Activated CD8-positive, alpha-beta memory T cell treated with anti-CD3 and anti-CD28 coated beads, Interleukin-2, amount 50 U/mL, for 48 hours (primary cell): ENCODE data around the gene CCL16.
"Not testable (repeated sequence)": the region's sequence is repeated elsewhere in the genome, so short reads cannot be mapped to it uniquely, and the experiment has no call there.

Experiments used
- DNase-seq: peaks from one replicate; pipeline ENCODE4 v3.0.0-alpha.2; 2020

CCL16 gene

DNA sequence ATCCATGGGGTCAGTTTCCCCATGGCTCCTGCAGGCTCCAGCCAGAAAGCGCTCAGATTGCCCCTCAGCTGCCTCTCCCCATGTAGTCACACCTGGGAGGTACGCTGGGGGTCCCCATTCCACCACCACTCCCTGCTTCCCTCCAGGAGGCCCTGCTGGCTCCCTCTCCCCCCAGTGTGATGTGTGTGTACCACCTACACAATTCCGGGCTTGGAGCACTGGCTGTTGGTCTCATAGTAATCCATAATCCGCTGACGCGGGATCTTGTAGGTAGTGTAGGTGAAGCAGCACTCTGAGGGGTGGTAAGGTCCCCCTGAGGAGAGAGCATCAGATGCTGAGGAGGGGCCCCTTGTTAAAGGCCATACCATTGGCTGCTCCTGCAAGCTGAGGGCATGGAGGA lies 2.8 kb upstream of the CCL16 start:
- no peak for DNase-seq

DNA sequence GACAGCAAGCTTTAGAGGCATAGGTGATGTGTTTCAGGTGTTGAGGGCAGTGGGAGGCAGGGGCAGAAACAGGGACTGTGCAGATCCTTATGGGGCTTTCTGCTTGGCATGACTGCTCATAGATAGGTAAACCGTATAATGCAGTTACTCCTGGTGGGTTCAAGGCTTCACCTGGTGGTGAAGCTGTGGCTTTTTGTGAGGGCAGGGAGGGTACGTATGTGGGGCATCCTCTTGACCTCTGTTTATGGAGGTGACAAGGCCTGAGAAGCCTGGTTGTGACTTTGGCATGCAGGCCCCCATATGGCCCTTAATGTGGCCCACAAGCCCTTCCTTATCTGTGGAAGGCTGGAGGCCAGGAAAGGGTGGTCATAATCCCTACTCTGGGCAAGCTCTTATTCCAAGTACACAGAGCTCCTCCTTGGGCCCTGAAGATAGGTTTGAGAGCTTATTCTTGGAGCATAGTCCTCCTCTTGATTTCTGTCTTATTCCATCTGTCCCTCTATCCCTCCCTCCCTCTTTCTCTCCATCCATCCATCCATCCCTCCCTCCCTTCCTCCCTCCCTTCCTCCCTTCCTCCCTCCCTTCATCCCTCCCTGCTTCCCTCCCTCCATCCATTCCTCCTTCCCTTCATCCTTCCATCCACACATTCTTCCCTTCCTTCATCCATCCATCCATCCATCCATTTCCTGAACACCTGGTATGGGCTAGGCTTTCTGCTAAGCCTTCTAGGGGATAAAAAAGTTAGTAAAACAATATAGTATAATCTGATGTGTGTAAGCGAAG lies 1.3 kb upstream of the CCL16 start:
- no peak for DNase-seq

DNA sequence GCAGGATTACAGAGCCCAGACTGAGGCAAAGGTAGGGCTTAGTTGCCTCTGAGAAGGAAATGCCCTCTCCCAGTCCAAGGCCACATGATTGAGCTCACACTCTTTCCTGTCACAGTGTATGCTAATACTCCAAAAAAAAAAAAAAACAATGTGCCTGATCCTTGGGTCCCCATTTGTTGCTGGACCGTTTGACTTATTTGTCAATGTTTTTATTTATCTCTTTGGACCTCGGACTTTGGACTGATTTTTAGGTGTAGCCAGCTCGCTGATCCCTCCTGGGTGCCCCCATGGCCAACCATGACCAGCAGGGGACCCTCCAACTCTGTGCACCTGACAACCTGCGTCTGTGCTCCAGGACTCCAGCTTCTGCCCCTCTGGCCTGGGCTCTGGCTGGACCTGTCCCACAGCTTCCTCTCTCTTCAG lies 622 bp upstream of the CCL16 start:
- no peak for DNase-seq

DNA sequence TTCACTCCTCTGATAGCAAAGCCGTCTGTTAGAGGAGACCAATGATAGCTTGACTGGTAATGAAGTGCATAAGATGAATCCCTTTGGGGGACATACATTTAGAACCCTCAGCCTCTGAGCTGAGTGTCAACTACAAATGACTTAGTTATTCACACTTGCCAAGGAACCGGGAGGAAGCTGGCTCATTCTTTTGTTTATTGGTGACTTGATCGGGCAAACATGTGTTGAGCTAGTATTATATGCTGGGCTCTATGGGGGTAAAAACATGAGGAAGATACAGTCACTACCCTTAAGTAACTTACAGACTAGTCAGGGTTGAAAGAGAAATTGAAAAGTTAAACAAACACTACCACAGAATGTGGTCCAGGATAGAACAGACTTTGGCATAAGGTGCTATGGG lies 3.0 kb downstream of the CCL16 start:
- no peak for DNase-seq

DNA sequence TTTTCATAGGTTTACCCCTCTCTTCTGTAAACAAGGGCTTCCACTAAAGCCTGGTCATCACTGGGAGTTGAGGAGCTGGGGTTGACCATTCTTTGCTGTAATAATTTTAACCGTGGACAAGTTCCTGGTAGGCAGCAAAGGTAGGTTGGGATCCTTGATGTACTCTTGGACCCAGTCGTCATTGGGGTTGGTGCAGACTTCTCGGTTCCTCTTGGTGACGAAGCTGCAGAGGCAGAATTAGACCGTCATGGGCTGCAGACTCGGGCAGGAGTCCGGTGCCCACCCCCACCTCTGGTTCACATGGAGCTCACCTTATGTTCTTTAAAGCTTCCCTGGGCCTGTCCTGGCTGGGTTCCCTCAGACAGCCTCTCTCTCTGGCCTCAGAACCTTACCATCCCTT lies 3.8 kb downstream of the CCL16 start:
- DNase-seq: no peak

DNA sequence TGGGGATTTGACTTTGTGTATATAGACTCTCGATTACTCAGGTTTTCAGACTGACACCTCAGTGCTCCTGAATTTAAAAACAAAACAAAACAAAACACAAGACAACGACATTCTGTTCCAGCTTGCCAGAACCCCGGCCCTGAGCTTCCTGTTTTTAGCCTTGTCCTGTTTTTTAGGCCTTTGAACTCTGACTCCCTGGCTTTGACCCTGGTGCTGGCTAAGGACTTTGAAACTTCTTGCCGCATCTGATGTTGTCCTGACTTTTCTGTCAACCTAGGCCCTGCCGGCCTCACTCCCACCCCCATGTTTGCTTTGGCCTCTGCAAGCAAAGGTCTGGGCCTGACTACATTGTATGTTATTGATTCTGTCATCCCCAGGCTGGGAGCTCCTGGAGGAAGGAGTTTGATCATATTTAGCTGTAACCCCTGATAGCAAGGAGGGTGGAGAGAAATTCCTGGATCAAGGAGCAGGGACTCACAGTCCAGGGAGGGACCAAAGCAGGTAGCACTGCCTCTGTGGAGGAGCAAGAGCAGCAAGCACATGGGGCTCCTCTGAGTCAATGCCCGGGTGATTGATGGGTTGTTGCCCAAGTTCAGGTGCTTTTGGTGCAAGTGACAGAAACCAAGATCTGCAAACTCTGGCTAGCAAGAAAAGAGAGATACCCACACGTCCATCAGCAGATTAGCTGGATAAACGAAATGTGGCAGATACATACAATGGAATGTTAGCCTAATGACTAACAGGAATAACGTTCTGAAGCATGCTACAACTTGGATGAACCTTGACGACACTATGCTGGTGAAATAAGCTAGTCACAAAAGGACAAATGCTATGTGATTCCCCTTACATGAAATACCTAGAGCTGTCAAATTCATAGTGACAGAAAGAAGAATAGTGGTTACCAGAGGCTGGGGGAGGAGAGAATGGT lies 7.7 kb downstream of the CCL16 start:
- no peak for DNase-seq

DNA sequence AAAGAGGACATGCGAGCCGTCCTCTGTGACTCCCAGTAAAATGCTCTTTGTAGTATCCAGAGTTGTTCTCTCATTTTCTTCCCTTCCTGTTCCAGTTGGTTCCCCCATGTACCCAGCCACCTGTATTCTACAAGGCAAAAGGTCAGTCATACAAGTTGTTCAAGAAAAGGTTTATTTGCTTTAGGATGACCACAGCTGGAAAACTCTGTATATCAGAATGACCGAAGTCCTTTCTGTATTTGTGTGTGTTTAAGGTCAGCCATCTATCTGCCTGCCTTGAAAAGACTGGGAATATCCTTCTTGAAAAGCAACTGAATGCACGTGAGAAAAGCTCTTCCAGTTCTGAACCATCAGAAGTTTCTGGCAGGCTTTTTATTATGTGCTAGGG lies 8.4 kb downstream of the CCL16 start:
- no peak for DNase-seq

DNA sequence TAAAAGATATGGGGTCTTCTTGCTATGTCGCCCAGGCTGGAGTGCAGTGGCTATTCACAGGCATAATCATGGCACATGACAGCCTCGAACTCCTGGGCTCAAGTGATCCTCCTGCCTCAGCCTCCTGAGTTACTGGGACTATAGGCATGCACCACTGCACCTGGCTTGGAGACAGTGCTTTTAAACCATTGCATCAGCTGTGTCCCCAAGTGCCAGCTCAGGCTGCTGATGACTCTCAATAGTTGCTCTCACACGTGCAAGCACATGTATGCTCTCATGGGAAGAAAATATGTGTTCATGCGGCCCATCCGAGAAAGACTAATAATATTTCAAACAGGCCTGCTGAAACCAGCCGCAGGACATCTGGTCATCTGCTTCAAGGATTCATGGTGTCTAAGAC lies 8.8 kb downstream of the CCL16 start:
- no peak for DNase-seq

DNA sequence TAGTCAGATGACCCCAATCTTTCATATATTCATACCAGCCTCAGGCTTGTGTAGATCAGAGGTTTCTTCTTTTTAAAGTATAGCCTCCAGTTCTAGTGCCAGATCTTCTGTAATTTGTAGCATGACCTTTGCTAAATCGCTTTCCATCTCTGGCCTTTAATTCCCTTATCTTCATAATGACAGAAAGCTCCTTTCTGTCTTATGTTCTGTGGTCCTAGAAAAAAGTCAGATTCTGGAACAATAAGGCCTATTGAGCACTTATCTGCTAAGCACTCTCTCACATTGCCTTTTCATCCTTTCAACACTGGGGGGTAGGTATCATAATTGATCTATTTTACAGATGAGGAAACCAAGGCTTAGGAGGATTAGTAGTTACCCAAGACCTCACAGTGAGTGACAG lies 9.2 kb downstream of the CCL16 start:
- no peak for DNase-seq

DNA sequence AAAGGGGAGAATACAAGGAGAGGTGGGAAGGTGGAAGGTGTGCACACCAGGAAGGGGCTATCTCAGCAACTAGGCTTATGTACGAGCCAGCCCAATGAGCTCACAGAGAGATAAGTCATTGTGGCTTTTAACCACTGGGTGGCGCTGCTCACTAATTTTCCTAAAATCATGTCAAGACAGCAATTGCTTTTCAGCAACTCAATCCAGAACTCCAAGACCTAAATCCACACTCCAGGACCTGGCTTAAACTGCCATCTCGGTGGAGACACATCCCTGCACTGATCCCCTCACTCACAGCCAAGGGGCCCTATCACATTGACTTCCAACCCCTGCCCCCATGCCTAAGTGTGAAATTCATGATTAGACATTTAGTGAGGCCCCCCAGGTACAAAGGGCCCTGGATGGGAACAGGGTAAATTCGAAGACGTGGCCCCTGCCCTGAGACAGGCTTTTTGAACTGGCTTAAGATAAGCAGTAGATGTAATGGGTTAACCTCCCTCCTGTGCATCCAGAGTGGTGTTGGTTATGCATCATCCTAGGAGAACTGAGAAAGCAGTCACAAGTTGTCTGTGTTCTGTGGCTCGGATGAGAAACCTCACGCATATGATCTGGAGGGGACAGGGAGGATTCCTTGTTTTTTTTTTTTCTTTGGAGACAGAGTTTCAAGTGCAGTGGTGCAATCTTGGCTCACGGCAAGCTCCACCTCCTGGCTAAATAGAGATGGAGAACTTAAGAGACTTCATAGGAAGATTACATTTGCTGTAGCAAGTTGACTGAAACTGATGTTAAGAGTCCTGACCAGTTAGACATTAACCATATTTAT lies 11.5 kb downstream of the CCL16 start:
- DNase-seq: peak; percentile 88

DNA sequence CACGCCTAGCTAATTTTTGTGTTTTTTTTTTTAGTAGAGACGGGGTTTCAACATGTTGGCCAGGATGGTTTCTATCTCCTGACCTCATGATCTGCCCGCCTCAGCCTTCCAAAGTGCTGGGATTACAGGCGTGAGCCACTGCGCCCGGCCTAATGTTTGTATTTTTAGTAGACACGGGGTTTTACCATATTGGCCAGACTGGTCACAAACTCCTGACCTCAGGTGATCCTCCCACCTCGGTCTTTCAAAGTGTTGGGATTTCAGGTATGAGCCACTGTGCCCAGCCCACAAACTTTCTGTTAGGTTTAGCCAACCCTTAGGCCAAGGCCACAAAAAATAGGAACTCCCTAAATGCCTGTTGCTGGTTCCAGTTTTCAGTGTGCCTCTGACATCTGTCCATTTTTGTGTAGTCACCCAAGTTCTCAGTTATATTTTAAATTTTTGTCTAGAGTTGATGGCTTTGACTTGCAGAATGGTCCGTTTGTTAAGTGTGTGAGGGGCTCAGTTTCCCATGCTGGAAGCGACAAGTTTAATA lies 12.7 kb downstream of the CCL16 start:
- no peak for DNase-seq

DNA sequence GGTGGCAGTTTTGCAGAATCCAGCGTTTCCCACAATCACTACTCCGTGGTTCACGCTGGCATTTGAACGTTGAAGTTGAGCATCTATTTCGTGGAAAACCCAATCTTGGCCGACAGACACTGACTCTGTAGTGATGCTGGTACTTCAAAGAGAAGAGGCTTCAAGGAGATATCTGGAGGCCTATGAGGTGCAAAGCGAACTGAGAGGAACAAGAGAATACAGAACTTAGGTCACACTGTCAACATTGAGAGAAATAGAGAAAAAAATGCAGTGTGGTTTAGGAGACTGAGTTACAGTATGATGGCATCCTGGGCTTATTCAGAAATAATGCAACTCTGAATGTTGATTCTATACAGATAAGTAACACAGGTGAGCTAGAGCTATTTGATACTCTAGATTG lies 16.0 kb downstream of the CCL16 start:
- no peak for DNase-seq

DNA sequence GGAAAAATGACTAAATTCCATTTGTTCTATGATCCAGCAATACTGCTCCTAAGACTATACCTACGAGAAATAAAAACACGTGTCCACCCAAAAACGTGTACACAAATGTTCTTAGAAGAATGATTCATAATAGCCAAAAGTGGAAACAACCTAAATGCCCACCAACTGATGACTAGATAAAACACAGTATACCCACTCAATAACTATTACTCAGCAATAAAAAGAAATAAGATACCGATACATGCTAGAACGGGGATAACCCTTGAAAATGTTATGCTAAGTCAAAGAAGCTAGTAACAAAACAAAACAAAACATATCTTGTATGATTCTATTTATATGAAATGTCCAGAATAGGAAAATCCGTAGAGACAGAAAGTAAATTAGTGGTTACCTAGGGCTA lies 17.6 kb downstream of the CCL16 start:
- DNase-seq: no peak

DNA sequence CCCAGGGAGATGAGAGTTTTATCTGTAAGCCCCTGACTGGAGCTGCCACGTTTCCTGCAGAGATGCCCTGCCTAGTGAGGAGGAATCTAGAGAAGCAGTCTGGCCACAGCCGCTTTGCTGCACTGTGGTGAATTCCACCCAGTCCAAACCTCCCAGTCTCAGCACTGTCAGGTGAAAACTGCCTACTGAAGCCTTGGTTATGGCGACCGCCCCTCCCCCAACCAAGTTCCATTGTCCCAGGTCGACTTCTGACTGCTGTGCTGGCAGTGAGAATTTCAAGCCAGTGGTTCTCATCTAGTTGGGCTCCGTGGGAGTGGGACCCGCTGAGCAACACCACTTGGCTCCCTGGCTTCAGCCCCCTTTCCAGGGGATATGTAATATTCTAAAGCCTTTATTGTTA lies 27.6 kb downstream of the CCL16 start:
- DNase-seq: no peak

DNA sequence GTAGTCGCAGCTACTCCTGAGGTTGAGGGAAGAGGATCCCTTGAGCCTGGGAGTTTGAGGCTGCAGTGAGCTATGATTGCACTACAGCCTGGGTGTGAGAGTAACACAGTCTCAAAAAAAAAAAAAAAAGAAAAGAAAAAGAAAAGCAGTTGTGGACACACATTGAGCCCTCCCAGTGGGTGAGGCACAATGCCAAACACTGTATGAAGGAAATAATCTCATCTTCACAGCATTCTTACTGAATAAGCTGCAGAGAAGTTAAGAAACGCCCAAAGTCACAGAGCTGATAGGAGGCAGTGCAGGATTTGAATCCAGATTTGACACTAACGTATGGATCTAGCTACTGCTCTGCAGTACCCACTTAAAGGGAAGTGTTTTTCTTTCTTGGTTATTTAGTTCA lies 31.9 kb downstream of the CCL16 start:
- DNase-seq: no peak

DNA sequence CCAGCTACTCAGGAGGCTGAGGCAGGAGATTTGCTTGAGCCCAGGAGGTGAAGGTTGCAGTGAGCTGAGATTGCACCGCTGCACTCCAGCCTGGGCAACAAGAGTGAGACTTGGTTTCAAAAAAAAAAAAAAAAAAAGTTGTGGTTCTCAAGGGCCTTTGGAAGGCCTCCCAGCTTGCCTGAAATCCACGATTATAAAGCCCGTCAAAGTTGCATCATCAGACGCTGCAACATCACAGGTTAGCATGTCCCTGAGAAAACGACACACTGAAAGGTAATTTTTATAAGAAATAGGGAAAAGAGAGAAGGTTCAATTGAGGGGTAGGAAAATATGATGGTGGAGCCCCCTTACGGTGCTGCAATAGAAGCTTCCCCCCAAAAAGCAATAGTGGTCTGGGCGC lies 33.2 kb downstream of the CCL16 start:
- DNase-seq: no peak

DNA sequence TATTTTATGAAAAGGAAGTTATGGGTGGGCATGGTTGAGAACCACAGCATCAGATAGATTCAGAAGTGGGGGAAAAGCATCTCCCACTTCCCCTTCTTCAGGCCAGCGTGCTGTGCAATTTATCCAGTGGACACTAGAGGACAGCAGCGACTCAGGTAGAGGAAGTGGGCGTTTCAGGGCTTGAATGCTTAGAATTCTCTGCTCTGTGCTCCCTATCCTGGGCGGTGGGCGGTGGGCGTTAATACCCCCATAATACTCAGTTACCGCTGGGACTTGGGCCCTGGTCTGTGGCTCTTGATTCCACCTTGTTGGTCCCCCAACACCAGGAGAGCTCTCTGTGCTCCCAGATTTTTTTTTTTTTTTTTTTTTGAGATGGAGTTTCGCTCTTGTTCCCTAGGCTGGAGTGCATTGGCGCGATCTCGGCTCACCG lies 34.1 kb downstream of the CCL16 start:
- DNase-seq: peak; percentile 60

DNA sequence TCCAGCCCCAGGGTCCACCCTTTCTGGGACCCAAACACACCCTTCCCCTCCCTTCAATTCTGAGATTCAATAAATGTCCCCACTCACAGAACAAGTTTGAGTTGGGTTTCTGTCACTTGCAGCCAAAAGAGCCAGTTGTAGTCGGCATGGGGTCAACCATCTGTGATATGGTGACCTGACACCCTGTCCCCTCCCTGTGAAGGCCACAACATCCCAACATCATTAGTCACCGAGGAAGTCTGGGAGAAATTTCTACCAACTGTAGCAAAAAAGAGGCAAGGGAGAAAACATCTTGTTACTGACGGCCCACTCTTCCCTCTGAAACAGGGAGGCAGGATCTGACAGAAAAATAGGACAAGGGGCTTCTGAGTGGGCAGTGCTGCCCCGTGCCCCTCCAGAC lies 37.1 kb downstream of the CCL16 start:
- no peak for DNase-seq

DNA sequence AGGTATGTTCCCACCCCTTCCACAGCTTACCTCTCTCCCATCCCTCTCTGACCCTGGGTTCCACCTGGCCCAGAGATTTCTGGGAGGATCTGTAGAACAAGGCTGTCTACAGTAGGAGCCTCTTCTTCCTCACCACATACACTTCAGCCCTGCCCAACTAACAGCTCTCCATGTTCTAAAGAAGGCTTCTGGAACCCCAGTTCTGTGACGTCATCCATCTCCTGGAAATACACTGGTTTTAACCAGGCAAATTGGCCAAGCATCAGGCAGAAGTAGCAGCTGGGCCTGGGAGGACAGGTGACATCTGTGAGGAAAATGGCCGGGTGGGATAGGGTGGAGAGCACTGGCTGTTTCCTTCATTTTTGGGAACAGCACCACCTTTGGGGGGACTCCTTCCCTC lies 37.8 kb downstream of the CCL16 start, which contains the start of gene LYZL6:
LYZL6 (minus strand) TSS at position 177 of the 400 bp plus-strand sequence. CDS start 4,357 bp downstream, outside the sequence.
- DNase-seq: no peak

DNA sequence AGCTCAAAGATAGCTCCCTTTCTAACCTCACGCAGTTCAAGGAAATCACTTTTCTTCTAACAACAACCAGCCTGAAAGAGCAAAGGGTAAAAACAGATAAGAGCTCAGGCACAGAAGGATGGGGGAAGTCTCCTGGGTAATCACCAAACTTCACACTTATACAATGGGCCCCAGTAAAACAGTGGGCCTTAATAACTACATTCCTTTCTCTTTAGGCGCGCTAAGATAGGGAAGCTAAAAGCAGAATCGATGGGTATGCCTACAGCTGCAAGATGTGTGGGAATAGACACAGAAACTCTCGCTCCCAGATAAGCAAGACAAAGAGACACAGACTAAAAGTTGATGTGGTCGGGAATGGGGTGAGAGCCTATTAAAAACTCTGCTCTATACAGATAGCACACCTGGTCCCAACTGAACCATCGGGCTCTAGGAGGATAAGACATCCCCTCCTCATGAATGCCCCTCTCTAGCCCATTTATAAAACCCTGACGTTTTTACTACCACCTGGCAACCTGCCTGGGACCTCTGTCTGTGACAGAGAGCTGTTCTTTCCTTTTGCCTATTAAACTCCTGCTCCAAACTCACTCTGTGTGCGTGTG lies 38.6 kb downstream of the CCL16 start:
- no peak for DNase-seq

DNA sequence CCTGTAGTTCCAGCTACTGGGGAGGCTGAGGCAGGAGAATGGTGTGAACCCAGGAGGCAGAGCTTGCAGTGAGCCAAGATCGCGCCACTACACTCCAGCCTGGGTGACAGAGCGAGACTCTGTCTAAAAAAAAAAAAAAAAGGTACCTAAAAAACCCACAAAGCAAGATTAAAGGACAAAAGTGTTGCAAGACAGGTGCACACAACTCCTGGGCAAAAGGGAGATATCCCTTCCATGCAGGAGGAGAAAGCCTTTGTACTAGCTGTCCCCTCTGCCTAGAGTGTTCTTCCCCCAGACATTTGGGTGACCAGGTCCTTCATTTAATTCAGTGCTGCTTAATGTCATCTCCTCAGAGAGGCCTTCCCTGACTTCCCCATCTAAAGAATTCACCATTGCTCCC lies 42.8 kb downstream of the CCL16 start:
- DNase-seq: not testable (repeated sequence)

DNA sequence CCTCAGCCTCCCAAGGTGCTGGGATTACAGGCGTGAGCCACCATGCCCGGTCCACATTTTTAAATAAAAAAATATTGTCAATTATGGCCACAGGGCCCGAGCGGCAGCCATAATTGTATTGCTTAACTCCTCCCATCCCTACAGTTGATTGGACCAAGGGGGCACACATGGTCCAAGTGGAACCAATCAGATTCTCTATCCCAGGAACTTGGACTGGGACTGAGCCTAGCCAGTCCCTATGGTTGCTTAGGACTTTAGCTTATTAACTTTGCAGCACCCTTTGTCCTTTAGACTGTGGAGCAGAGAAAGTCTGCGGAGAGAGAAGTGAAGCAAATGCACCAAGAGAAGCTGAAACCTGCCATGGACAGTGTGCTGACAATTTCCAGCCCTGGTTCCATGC lies 45.2 kb downstream of the CCL16 start:
- no peak for DNase-seq
